Measurements from ENCODE around the gene SEPTIN6.

- TF ChIP-seq CTCF (IDR thresholded peaks at IDR 0.05; ENCODE audit: extremely low read depth in 1 of 2, insufficient read depth in 1 of 2, low read depth in 1 of 2, low read length in 2 of 2) (no peak), EZH2 (IDR thresholded peaks at IDR 0.05; ENCODE audit: borderline replicate concordance, low read depth, low read length, severe bottlenecking) (no peak), POLR2AphosphoS5 (IDR thresholded peaks at IDR 0.05; ENCODE audit: insufficient read depth, low read depth, low read length) (no peak), POLR2A (IDR thresholded peaks at IDR 0.05; ENCODE audit: low read depth, low read length) (no peak), FOS (IDR thresholded peaks at IDR 0.05; ENCODE audit: borderline replicate concordance, insufficient read depth, low read length) (no peak), JUN (IDR thresholded peaks at IDR 0.05; ENCODE audit: borderline replicate concordance, insufficient read depth, insufficient read length, low read depth) (no peak), MYC (IDR thresholded peaks at IDR 0.05; ENCODE audit: low read depth, low read length) (no peak), GATA2 (IDR thresholded peaks at IDR 0.05; ENCODE audit: insufficient read depth, insufficient read length, low read depth, low read length) (no peak)
- TF ChIP-seq, protein P1, sequence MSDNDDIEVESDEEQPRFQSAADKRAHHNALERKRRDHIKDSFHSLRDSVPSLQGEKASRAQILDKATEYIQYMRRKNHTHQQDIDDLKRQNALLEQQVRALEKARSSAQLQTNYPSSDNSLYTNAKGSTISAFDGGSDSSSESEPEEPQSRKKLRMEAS (IDR thresholded peaks at IDR 0.05; ENCODE audit: insufficient read depth, insufficient read length), result no peak
Observed at GRCh38 chrX:119682019-119682989, 10.7 kb downstream of the SEPTIN6 start.

All from endothelial cell of umbilical vein (primary cell).